GM23338 (cell line): ENCODE results near the gene ZNF70. TPM values are rescaled to one million over a fixed set of nuclear protein-coding genes. Genes with fewer than 3 reads are reported as not detected.
A peak's percentile ranks its signal among the peaks of the same experiment; 100 is the strongest.

Source experiments
- ATAC-seq: fragments of 200-7000 bp; cut with Tn5 transposase; 3 replicates; pipeline ENCODE4 v1.9.1; 2020
- DNase-seq: peaks from one replicate; pipeline ENCODE4 v3.0.0-alpha.2; 2015; ENCODE audit warnings: low spot score
- H2AFZ ChIP-seq: fragments of 200-600 bp; sonication (generic); 2 replicates; pipeline ENCODE4 v1.8.0; 2016; ENCODE audit warnings: antibody characterized with exemption, mild to moderate bottlenecking, moderate library complexity
- H3F3A ChIP-seq: fragments of 200-600 bp; sonication (generic); replicated peaks from 2 replicates; pipeline ENCODE4 v1.8.0; 2017; ENCODE audit warnings: antibody characterized with exemption, mixed run types, low read depth
- H3K27ac ChIP-seq: fragments of 200-600 bp; sonication (generic); 2 replicates; pipeline ENCODE4 v1.6.1; 2016; ENCODE audit warnings: low read depth
- H3K27me3 ChIP-seq: fragments of 200-600 bp; sonication (generic); 2 replicates; pipeline ENCODE4 v1.8.0; 2016; ENCODE audit warnings: mild to moderate bottlenecking, mixed run types, moderate library complexity; ENCODE audit not compliant: insufficient read depth
- H3K36me3 ChIP-seq: fragments of 200-600 bp; sonication (generic); 2 replicates; pipeline ENCODE4 v1.8.0; 2016; ENCODE audit warnings: mild to moderate bottlenecking; ENCODE audit not compliant: insufficient read depth
- H3K4me1 ChIP-seq: fragments of 200-600 bp; sonication (generic); 2 replicates; pipeline ENCODE4 v1.8.0; 2016; ENCODE audit warnings: mild to moderate bottlenecking, moderate library complexity; ENCODE audit not compliant: insufficient read depth
- H3K4me2 ChIP-seq: fragments of 200-600 bp; sonication (generic); 2 replicates; pipeline ENCODE4 v1.7.1; 2017; ENCODE audit warnings: mixed run types
- H3K4me3 ChIP-seq: fragments of 200-600 bp; sonication (generic); 2 replicates; pipeline ENCODE4 v1.6.1; 2016; ENCODE audit warnings: mixed run types
- H3K79me2 ChIP-seq: fragments of 200-600 bp; sonication (generic); replicated peaks from 2 replicates; pipeline ENCODE4 v1.8.0; 2017; ENCODE audit warnings: mild to moderate bottlenecking; ENCODE audit not compliant: insufficient read depth
- H3K9me2 ChIP-seq: fragments of 200-600 bp; sonication (generic); 2 replicates; pipeline ENCODE4 v1.8.0; 2017; ENCODE audit not compliant: insufficient read depth
- H4K20me1 ChIP-seq: fragments of 200-600 bp; sonication (generic); replicated peaks from 2 replicates; pipeline ENCODE4 v1.8.0; 2017; ENCODE audit warnings: mild to moderate bottlenecking; ENCODE audit not compliant: insufficient read depth
- H3K27ac Mint-ChIP-seq: 2 replicates; pipeline ENCODE4 v1.8.0; 2020; ENCODE audit warnings: inconsistent platforms, mild to moderate bottlenecking, moderate library complexity, mixed read lengths
- H3K27me3 Mint-ChIP-seq: 3 replicates; pipeline ENCODE4 v1.8.0; 2022; ENCODE audit warnings: low read depth, mild to moderate bottlenecking, moderate library complexity, mixed read lengths, inconsistent platforms; ENCODE audit not compliant: insufficient read depth, poor library complexity
- H3K36me3 Mint-ChIP-seq: 3 replicates; pipeline ENCODE4 v1.8.0; 2021; ENCODE audit warnings: low read depth, mild to moderate bottlenecking, inconsistent platforms, moderate library complexity, mixed read lengths
- H3K4me1 Mint-ChIP-seq: 3 replicates; pipeline ENCODE4 v1.8.0; 2020; ENCODE audit warnings: mild to moderate bottlenecking, inconsistent platforms, mixed read lengths
- H3K4me3 Mint-ChIP-seq: 3 replicates; pipeline ENCODE4 v1.8.0; 2021; ENCODE audit warnings: moderate library complexity, mild to moderate bottlenecking, inconsistent platforms, mixed read lengths
- H3K9me3 Mint-ChIP-seq: 3 replicates; pipeline ENCODE4 v1.8.0; 2020; ENCODE audit warnings: moderate library complexity, mild to moderate bottlenecking, inconsistent platforms, mixed read lengths
- EZH2 ChIP-seq: fragments of 200-600 bp; sonication (generic); IDR thresholded peaks from one replicate; pipeline ENCODE4 v1.8.0; 2017; ENCODE audit warnings: antibody characterized with exemption, mild to moderate bottlenecking, low read depth; ENCODE audit not compliant: unreplicated experiment
- EZH2phosphoT487 ChIP-seq: fragments of 200-600 bp; sonication (generic); IDR thresholded peaks from one replicate; pipeline ENCODE4 v1.8.1; 2018; ENCODE audit warnings: antibody characterized with exemption; ENCODE audit not compliant: unreplicated experiment
- JUNB ChIP-seq: IDR thresholded peaks from one replicate; pipeline ENCODE4 v1.6.1; 2016; ENCODE audit warnings: antibody characterized with exemption; ENCODE audit not compliant: unreplicated experiment
- ZNF114 ChIP-seq: fragments of 250-450 bp; sonication (Bioruptor Pico); IDR thresholded peaks from 2 replicates; pipeline ENCODE4 v1.5.0; 2020; ENCODE audit warnings: mild to moderate bottlenecking, moderate library complexity
- ZNF331 ChIP-seq: fragments of 250-450 bp; sonication (Bioruptor Pico); IDR thresholded peaks from 2 replicates; pipeline ENCODE4 v1.5.0; 2020; ENCODE audit warnings: low read depth, mild to moderate bottlenecking, moderate library complexity
- polyA plus RNA-seq: library from polyadenylated mRNA; unstranded; fragments of >200 nt; fragmentation: Nextera tagmentation; extraction: Ambion mirVana; gene quantifications from 2 replicates; pipeline ENCODE4 v1.2.1, GENCODE V29; 2016
- total RNA-seq: library from RNA; depleted of rRNA; stranded (reverse); fragments of >200 nt; shearing (Covaris generic); gene quantifications from 2 replicates; pipeline ENCODE4 v1.2.3, GENCODE V29; 2014
- TF ChIP-seq, protein P1 (sequence below): fragments of 250-450 bp; sonication (Bioruptor Pico); IDR thresholded peaks from 2 replicates; pipeline ENCODE4 v1.5.0; 2020; ENCODE audit warnings: mild to moderate bottlenecking, moderate library complexity
- TF ChIP-seq, protein P2 (sequence below): IDR thresholded peaks from 2 replicates; pipeline ENCODE4 v1.6.1; 2016; ENCODE audit warnings: antibody characterized with exemption

ZNF70 gene
- total and polyA plus RNA-seq, 2 experiments from 2014 or later, result 0.45 to 2.6 TPM

DNA sequence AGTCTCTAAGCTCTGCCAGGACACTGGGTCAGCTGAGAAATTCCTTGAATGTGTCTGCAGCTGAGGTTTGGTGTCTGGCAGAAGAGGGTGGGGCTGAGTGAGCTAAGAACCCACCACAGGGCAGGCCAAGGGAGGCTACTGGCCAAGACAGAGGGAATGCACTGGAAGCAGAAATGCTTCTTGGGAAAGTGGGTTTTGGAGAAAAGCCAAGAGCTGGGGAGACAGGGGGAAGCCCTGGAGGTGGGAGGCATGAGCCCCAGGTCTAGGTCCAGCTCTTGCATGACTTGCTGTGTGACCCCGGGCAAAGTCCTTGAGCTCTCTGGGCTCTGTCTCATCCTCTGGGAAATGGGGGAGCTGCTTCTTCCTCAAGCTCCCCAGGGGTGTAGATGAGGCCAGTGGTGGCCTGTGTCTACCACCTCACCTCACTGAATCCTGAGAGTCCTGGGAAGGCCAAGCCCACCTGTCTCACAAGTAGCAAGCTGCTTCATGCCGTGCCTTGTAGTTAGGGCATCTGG is 24.1 kb upstream of the ZNF70 start (continued):
- TF ChIP-seq, protein P1, sequence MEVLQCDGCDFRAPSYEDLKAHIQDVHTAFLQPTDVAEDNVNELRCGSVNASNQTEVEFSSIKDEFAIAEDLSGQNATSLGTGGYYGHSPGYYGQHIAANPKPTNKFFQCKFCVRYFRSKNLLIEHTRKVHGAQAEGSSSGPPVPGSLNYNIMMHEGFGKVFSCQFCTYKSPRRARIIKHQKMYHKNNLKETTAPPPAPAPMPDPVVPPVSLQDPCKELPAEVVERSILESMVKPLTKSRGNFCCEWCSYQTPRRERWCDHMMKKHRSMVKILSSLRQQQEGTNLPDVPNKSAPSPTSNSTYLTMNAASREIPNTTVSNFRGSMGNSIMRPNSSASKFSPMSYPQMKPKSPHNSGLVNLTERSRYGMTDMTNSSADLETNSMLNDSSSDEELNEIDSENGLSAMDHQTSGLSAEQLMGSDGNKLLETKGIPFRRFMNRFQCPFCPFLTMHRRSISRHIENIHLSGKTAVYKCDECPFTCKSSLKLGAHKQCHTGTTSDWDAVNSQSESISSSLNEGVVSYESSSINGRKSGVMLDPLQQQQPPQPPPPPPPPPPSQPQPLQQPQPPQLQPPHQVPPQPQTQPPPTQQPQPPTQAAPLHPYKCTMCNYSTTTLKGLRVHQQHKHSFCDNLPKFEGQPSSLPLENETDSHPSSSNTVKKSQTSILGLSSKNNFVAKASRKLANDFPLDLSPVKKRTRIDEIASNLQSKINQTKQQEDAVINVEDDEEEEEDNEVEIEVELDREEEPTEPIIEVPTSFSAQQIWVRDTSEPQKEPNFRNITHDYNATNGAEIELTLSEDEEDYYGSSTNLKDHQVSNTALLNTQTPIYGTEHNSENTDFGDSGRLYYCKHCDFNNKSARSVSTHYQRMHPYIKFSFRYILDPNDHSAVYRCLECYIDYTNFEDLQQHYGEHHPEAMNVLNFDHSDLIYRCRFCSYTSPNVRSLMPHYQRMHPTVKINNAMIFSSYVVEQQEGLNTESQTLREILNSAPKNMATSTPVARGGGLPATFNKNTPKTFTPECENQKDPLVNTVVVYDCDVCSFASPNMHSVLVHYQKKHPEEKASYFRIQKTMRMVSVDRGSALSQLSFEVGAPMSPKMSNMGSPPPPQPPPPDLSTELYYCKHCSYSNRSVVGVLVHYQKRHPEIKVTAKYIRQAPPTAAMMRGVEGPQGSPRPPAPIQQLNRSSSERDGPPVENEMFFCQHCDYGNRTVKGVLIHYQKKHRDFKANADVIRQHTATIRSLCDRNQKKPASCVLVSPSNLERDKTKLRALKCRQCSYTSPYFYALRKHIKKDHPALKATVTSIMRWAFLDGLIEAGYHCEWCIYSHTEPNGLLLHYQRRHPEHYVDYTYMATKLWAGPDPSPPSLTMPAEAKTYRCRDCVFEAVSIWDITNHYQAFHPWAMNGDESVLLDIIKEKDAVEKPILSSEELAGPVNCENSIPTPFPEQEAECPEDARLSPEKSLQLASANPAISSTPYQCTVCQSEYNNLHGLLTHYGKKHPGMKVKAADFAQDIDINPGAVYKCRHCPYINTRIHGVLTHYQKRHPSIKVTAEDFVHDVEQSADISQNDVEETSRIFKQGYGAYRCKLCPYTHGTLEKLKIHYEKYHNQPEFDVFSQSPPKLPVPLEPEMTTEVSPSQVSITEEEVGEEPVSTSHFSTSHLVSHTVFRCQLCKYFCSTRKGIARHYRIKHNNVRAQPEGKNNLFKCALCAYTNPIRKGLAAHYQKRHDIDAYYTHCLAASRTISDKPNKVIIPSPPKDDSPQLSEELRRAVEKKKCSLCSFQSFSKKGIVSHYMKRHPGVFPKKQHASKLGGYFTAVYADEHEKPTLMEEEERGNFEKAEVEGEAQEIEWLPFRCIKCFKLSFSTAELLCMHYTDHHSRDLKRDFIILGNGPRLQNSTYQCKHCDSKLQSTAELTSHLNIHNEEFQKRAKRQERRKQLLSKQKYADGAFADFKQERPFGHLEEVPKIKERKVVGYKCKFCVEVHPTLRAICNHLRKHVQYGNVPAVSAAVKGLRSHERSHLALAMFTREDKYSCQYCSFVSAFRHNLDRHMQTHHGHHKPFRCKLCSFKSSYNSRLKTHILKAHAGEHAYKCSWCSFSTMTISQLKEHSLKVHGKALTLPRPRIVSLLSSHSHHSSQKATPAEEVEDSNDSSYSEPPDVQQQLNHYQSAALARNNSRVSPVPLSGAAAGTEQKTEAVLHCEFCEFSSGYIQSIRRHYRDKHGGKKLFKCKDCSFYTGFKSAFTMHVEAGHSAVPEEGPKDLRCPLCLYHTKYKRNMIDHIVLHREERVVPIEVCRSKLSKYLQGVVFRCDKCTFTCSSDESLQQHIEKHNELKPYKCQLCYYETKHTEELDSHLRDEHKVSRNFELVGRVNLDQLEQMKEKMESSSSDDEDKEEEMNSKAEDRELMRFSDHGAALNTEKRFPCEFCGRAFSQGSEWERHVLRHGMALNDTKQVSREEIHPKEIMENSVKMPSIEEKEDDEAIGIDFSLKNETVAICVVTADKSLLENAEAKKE, result no peak
- TF ChIP-seq, protein P2, sequence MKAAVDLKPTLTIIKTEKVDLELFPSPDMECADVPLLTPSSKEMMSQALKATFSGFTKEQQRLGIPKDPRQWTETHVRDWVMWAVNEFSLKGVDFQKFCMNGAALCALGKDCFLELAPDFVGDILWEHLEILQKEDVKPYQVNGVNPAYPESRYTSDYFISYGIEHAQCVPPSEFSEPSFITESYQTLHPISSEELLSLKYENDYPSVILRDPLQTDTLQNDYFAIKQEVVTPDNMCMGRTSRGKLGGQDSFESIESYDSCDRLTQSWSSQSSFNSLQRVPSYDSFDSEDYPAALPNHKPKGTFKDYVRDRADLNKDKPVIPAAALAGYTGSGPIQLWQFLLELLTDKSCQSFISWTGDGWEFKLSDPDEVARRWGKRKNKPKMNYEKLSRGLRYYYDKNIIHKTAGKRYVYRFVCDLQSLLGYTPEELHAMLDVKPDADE, result no peak

DNA sequence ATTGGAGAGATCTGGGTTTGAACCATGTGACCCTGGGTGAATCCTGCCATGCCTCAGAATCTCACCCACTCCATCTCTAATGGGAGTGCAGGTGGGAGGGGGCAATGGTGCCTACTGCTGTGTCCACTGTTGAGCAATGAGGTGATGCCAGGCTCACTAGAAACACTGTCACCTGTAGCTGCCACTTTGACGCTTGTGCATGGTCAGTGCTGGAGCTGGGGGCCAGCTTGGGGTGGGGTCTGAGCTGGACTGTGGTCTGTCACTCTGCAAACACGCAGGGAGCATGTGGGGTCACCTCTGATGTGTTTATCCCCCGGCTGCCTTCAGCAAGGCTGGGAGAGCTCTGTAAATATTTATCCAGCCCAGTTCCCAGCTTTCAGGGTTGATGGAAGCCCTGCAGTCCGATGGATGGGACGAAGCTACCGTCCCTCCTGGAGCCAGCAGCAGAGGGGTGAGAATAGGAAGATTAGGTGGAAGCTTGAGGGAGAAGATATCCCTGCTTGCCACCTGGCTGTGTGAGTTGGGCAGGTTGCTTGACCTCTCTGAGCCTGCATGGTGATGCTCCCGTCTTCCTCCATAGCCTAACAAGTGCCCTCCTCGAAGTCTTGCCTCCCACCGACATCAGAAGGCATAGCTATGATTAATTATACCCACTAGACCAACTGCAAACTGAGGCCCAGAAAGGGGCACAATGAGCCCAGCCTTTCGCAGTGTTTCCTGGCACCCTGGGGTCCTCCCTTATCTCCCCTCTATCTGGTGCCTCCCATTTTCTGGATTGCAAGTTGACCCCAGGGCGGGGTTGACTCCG is 23.4 kb upstream of the ZNF70 start:
- no peak overlapping the region for H3K4me3 ChIP-seq
- no peak overlapping the region for H3K27ac ChIP-seq
- H3K4me1 Mint-ChIP-seq, result peaks cover 17% of the 10 kb centered on the region
- H3K27ac Mint-ChIP-seq, result no peak overlapping the region
- H3K36me3 Mint-ChIP-seq, result no peaks in the 10 kb centered on the region
- DNase-seq (no peak), ATAC-seq (no peak)
- no peaks in the 10 kb centered on the region for H3K9me2 ChIP-seq
- peaks cover 8% of the 10 kb centered on the region; the same call in 1 of the 2 replicates for H3F3A ChIP-seq
- H3K36me3 ChIP-seq, result no peaks in the 10 kb centered on the region
- no peak overlapping the region for H3K4me2 ChIP-seq
- H3K9me3 Mint-ChIP-seq, result no peaks in the 10 kb centered on the region
- no peak overlapping the region for H2AFZ ChIP-seq
- peaks cover 32% of the 10 kb centered on the region for H3K27me3 ChIP-seq
- peaks cover 6% of the 10 kb centered on the region; the same call in 1 of the 2 replicates for H3K4me1 ChIP-seq
- H3K4me3 Mint-ChIP-seq, result peak overlapping the region; percentile 4; the same call in 1 of the 3 replicates
- no peaks in the 10 kb centered on the region for H4K20me1 ChIP-seq
- H3K27me3 Mint-ChIP-seq, result peaks cover 27% of the 10 kb centered on the region
- H3K79me2 ChIP-seq, result no peaks in the 10 kb centered on the region
- TF ChIP-seq ZNF114 (CRISPR knock-in tag), result no peak
- TF ChIP-seq, protein P1, result no peak
- TF ChIP-seq ZNF331 (CRISPR knock-in tag), result no peak
- TF ChIP-seq EZH2phosphoT487, result no peak
- no peak for TF ChIP-seq JUNB
- TF ChIP-seq EZH2, result no peak
